NCI-H82 (cell line): Measurements from ENCODE around the gene TSPAN14.

Experiments used
- DNase-seq: peaks from one replicate; lab custom pipeline; 2025; lab: John Stamatoyannopoulos, UW

TSPAN14 gene

DNA sequence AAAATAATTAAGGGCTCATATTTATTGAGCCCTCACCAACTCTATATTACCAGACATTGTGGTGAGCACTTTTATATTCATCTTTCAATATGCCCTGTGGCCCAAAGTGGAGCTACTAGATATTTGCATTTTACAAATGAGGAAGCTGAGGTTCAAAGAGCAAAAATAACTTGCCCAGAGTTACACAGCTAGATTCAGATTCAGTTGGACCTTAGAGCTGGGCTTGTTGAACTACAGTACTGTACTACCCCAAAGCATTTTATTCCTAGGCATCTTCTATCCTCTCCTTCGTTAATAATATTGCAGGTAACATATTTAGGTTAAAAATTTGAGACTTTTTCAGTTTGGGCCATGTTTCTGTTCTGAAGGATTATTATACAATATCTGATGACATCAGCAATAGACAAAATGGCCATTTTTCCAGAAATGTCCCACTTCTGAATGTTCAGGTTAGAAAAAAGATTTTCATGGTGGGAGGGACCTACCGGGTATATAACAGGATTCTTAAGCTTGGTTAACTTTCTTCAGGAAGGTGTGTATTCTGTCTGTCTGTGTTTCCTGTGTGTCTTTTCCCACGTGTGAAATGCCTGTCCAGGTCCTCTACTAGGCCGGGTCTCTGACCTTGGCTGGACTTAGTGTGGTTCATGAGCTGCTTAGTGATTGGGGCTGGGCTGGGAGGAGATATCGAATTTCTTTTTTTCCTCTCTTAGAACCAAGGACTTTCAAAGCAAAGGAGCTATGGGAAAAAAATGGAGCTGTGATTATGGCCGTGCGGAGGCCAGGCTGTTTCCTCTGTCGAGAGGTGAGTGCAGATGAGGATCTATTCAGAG lies 32.2 kb upstream of the TSPAN14 start:
- DNase-seq = no peak

DNA sequence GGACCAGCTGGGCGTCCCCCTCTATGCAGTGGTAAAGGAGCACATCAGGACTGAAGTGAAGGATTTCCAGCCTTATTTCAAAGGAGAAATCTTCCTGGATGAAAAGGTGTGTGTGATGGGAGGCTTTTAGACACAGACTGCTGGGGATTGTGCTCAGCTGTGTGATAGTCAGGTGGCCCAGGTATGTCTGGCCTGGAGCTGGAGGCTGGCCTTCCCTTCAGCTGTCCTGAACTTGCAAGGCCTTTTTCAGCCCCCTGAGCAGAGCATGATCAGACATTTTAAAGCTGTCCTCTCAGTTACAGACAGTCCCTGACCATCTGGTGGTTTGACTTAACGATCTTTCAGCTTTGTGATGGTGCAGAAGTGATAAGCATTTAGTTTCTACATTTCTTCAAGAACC lies 28.2 kb upstream of the TSPAN14 start:
- peak; percentile 27 for DNase-seq

DNA sequence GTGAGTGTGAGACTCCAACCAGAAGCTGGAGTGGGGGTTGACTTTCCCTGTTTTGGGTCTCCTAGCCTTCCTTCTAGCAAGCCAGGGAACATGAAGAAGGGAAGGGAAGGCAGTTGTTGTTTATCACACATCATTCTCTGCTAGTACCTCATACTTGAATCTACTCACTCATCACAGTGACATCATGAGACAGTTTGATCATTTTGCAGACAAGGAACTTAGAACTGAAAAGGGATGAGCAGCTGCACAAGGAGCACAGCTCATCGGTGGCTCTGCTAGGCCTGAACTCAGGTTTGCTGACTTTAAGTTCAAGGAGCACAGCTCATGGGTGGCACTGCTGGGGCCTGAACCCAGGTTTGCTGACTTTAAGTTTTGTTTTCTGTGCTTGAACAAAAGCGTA lies 26.6 kb upstream of the TSPAN14 start:
- no peak for DNase-seq

DNA sequence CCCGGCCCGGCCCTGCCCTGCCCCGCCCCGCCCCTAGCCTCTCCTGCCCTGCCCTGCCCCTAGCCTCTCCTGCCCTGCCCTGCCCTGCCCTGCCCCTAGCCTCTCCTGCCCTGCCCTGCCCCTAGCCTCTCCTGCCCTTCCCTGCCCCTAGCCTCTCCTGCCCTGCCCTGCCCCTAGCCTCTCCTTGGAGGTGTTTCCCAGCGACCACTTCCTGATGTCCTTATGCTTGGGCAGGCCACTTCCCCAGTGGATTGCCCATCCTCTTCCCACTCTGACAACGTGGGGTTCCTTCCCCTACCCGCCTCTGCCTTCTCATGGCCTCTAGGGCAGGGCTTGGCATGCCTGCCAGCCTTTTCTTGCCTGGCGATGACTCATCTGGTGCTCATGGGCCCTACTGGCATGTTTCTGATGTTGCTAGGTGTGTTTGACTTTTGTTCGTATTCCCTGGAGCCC lies 24.6 kb upstream of the TSPAN14 start:
- no peak for DNase-seq

DNA sequence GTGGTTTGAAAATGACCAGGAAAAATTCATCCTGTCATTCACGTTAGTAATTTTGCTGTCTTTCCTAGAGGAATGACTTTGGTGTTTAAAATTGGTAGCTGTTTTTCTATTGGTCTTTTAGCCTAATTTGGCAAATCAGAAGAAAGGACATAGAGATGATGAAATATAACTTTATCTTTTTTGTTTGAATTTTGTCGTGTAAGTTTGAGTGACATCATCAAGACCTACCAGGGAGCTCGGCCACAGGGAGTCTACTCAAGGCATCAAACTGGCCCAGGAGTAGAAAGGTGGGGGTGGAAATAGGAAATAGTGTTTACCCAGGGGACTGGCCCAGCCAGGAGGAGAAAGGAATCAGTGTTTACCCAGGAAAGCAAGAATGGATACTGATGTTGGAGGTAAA lies 21.0 kb upstream of the TSPAN14 start:
- DNase-seq = no peak

DNA sequence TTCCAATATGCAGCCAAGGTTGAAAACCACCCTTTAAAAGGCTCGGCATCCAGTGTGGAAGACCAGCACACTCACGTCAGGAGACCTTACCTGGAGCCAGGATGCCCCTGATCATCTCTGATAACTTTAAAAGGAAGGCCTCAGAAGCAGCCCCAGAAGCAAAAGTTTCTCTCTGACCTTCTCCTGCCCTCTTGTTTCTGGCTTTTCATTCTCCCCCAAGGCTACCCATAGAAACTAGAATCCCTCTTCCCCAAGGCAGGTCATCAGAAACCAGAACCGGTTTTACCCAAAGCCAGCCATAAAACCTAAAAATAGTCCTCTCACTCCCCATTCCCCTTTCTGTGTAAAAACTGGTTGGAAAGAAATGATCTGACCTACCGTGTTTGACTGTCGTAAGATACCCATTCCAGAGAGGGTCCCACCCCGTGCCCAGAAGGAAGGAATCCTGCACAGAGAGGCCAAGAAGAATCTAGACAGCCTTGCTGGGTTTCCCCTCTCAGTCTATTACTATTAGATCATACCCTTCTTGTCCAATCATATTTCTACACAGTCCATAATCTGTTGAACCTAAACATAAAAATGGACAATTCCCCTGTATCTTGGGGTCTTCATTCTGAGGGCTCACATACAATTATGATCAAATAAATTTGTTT lies 17.5 kb upstream of the TSPAN14 start:
- no peak for DNase-seq

DNA sequence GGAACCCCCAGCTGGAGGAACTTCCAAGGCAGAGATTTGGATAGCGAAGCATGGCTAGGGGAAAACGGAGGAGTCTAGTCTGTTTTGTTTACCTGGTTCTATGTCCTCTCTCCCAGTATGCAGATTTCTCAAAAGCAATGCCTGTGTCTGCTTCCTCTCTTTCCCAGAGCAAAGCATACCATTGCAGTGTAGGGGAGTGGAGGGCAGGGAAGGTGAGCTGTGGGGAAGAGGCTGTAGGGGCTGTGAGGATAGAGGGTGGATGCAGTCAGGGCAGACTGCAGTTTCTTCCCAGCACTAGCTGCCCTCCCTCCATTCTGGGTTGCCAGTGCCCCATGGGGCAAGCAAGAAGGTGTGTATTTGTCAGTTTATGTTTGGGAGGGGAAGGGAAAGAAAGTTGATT lies 16.9 kb upstream of the TSPAN14 start:
- no peak for DNase-seq

DNA sequence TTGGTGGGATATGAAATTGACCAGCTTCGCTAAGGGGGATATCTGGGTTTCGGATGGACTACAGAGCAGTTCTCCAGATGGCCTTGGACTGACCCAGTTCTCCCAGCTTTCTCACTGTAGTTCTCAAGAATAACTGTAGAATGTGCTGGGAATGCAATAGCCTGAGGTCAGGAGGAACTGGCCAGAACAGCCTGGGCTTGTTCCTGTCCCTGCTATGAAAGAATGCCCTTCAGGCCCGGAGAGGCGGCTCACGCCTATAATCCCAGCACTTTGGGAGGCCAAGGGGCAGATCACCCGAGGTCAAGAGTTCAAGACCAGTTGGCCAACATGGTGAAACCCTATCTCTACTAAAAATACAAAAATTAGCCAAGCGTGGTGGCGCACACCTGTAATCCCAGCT lies 12.3 kb upstream of the TSPAN14 start:
- no peak for DNase-seq

DNA sequence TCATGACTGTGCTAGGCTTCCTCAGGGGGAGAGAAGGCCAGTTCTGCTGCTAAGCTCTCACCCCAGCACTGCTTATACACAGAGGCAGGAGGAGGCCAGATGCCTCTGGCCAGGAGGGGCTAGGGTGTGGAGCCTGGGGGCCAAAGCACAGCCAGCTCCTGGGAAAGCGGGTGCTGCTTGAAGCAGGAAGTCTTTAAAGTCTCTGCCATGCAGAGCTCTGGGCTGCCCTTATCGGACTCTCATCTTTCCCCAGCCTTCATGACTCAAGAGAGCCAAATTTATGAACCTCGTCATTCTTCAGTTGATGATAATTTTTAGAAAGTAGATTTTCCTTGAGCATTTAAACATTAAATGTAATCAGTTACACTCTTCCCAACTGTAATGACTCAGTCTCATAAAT lies 11.2 kb upstream of the TSPAN14 start:
- DNase-seq = peak; percentile 60

DNA sequence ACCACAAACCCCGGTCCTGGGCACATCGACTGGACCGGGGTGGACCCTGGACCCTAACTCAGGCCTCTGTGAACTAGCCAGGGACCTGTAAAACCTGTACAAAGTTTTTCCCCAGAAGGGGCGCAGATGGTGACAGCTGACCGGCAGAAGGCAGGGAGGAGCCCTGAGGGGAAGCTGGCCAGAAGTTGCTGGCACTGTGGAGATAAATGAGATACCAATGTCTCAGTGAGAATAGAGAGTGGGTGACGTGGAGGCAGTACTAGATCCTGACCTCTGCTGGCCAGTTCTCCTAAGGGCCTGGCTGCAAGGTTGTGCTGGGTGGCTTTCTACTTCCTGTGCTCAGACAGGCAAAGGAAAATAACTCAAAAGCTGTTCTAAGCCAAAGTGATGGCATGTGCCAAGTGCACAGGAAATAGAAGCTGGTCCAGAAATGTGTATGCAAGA lies 10.6 kb upstream of the TSPAN14 start:
- DNase-seq = peak; percentile 62

DNA sequence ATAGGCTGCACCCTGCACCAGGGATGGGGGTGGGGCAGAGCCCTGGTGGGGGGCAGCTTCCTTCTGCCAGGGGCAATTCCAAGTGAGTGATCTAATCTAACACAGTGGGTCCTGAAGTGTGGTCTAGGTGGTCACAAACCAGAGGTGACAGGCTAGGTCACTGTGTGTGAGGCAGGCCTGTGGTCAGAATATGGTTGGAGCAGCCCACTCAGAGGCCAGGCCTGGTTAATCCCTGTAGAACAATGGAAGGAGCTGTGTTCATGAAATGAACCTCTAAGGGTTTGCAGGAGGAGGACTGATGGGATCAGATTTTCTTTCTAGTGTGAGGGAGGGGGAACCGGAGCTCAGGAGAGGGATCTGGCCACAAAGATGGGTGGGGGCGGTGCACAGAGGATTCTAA lies 10.0 kb upstream of the TSPAN14 start:
- DNase-seq = peak; percentile 59

DNA sequence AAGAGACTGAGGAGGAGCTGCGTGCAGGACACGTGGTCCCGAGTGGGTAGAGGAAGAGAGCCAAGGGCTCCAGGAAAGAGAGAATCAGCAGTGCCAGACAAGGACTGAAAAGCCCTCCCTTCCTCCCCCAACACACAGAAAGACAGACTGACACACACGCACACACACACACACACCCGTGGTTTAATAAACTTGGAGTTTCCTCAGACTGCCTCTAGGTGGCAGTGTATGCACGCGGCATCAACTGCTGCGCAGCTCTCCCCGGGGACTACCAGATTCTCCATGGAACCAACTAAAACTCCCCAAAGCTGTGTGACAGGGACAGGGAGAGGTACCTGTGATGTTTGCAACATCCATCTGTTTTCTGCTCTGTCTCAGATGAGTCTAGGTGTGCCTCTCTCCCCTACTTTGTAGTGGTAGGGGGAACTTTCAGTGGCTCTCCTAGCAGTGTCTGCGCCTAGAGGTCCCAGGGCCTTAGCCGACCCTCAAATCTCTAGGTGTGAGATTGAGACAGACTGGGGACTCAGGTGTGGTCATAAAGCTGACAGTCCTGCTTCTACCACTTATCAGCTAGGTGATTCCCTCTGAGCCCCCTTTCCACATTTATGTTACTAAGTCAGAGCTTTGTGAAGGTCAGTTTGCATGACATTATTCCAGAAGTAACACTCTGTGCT lies 9.3 kb upstream of the TSPAN14 start:
- DNase-seq = peak; percentile 81

DNA sequence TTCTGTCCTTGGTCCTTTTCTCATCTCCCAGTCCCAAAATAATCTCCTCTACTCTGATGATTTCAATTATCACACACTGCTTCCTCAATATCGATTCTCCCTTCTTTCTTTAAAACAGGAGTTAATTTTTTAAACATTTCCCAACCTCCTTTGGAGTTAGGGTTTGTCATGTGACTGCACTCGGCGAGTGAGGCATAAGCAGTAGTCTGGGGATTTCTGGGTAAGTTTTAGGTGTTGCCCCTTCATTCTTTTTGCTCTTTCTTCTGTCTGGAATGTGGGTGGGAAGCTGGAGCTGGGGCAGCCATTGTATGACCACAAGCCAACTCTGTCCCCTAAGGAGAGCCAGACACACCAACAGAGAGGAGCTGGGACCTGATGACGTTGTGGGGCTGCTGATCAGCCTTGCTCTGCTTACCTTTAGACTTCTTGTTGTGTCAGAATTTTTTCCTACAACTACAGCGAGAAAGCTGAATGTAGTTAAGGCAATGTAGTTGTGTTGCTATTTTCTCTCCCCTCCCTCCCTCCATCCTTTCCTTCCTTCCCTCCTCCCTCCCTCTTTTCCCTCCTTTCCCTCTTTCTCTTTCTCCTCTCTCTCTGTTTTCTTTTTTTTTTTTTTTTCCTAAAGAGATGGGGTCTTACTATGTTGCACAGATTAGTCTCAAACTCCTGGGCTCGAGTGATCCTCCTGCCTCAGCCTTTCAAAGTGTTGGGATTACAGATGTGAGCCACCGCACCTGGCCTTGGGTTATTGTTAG lies 6.5 kb upstream of the TSPAN14 start:
- DNase-seq = no peak

DNA sequence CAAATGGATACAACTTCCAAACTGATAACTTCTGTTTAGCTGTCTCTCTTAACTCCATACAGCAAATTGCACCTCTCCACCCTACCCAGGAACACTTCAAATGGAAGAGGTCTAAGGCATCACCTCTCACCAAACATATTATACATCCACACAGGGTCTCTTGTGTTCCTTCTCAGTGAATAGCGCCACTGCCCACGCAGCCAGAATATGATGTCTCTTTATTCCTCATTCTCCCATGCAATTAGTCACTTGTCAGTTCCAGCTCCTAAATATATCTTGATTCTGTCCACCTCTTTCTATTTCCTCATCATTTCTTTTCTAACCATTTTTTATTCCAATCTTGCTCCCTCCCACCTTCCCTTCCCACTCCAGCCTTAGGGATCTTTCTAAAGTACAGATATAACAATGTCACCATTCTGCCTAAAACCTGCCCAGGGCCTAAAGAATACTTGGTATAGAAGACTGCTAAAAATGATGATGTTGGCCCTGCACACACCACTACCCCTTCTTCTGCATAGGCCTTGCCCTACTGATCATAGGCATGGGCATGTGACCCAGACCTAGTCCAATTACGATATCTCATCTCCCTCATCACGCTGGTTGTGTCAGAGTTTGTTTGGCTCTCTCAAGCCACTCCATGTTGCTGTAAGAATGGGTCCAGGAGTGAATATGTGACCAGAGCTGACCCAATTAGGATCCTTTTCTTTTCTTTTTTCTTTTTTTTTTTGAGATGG lies 5.7 kb upstream of the TSPAN14 start:
- no peak for DNase-seq

DNA sequence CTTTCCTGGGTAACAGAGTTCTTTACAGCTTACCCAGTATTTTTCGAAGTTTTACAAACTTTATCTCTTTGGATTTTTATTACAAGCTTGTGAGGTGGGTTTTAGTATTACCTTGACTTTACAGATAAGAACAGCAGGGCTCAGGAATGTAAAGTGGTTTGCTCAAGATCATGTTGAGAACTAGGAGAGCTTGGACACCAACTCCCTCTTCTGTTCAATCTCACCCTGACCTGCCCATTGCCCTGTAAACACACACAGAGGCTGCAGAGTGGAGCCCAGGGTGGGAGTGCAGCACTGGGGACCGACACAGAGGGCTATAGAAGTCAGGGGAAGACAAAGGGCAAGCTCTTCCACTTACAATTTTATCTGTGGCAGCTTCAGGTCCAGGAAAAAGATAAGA lies 4.6 kb upstream of the TSPAN14 start:
- no peak for DNase-seq

DNA sequence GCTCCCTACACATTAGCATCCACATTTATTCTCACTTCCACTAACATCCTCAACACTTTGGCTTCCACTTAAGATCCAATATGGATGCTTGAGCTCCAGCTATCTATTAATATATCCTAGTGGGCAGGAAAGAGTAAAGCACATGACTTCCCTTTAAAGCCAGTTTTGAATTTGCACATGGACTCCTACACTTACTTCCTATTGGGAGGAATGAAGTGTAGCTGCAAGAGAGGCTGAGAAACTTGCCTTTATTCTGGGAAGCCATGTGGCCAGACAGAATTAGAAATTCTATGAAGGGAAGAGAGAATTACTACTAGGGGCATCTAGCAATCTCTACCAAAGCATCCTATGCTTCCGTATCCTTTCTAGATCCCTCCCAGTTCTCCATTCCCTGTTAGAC lies 3.0 kb upstream of the TSPAN14 start:
- no peak for DNase-seq

DNA sequence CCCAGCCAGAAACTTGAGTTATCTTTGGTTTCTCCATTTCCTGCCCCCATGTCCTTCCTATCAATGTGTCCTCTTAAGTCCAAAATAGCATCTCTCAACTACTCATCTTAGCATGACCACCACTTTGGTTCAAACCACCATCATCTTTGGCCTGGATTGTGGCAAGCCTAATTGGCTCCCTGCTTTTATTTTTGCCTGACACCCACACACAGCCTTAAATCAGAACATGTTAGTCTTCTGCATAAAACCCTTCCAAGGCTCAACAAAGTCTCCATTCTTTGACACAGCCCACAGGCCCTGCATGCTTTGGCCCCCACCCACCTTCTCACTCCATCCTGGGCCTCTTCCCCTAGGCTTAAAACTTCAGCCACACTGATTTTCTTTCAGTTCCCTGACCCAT lies 2.0 kb upstream of the TSPAN14 start:
- DNase-seq = no peak

DNA sequence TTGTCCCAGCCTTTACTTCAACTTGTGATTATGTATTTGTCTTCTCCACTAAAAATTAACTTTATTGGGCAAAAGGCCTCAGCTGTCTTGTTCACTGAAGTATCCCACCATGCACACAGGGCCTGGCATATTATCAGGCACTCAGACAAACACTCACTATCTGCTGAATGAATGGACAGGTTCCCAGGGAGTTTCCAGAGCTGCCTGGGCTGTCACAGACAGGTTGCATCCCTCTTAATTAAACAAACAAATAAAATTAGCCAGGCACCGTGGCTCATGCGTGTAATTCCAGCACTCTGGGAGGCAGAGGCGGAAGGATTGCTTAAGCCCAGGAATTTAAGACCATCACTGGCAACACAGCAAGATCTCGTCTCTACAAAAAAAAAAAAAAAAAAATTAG lies 1.5 kb upstream of the TSPAN14 start:
- peak; percentile 8 for DNase-seq

DNA sequence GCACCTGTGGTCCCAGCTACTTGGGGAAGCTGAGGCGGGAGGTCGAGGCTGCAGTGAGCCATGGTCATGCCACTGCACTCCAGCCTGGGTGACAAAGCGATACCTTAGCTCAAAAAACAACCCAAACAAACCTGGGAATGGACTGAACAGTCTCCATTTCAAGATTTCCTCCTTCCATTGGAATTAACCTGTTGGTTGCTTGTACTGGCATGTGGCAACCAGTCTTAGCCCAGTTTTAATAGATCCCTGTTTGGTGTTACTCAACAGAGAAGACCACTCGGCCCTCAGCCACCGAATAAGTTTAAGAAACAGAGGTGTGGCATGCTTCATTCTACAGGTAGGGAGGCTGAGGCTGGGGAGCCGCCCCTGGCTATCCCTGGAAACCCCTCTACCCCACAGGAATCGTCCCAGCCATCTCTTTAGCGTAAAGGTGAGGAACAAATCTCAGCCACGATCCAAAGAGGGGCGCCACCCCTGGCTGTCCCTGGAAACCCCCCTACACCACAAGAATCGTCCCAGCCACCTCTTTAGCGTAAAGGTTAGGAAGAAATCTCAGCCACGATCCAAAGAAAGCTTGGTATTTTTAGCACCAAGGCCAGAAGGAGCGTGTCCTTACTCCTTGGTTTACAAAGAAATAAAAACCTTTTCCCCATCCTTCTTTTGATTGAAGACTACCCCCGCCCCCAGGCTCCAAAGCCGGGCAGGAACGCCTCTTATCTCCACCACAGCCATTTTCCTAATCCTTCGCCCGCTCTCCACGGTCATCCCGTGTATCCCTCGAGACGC lies 861 bp upstream of the TSPAN14 start:
- no peak for DNase-seq

DNA sequence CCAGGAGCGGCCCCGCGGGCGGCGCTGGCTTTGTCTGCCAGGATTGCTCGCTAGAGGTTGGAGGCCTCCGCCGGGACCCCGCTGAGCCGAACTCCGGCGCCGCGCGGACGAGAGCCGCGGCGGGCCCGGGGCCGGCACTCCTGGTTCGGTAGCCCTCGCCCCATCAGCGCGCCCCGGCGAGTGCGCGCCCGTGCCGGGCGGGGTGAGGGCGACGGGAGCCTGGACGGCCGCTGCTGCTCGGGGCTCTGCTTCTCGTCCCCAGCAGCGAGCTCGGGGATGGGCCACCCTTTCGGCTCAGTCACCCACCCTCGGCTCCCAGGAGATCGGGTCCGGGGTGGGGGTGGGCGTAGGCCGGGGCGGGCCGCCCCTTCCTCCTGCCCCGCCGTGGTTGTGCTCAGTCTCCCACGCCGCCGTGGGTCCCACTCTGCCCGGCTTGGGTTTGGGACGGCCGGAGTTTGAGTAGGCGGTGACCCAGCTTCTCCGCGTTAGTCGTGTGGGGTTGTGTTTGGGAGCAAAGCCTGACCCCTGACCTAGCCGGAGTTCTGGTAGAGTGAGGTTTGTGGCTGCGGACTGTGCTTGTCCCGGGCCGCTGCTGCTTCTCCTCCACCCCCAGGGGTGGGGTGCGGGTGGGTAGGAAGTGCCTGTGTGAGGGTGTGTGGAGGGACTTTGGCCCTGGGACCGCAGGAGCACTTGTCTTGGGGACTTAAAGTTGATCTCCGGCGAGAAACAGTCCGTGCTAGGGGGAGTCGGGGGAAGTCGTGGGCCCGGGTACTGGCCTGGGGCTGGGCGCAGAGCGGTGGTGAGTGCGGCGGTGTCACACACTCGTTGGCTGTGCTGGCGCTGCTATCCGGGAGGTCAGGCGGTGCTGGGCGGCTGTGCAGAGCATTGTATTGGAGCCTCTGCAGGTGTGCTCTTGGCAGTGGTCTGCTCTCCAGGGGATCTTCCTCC lies 677 bp downstream of the TSPAN14 start:
- peak; percentile 51 for DNase-seq
